ENCODE results near the gene VPS72.
"Not testable (repeated sequence)": the region's sequence is repeated elsewhere in the genome, so short reads cannot be mapped to it uniquely, and the experiment has no call there.

The VPS72 gene

GRCh38 chr1:151189637-151190445, at the start of gene VPS72:
Gene VPS72, minus strand, starts transcription at chr1:151190197. Its CDS starts 76 bp downstream, at chr1:151190121.
- peak; percentile 74 to 78 for DNase-seq (ENCODE audit: low read depth in 2 of 2)

- DNase-seq (ENCODE audit: low read depth in 2 of 2) = no peak
Measured at GRCh38 chr1:151238467-151238739, 48.4 kb upstream of the VPS72 start.

DNA sequence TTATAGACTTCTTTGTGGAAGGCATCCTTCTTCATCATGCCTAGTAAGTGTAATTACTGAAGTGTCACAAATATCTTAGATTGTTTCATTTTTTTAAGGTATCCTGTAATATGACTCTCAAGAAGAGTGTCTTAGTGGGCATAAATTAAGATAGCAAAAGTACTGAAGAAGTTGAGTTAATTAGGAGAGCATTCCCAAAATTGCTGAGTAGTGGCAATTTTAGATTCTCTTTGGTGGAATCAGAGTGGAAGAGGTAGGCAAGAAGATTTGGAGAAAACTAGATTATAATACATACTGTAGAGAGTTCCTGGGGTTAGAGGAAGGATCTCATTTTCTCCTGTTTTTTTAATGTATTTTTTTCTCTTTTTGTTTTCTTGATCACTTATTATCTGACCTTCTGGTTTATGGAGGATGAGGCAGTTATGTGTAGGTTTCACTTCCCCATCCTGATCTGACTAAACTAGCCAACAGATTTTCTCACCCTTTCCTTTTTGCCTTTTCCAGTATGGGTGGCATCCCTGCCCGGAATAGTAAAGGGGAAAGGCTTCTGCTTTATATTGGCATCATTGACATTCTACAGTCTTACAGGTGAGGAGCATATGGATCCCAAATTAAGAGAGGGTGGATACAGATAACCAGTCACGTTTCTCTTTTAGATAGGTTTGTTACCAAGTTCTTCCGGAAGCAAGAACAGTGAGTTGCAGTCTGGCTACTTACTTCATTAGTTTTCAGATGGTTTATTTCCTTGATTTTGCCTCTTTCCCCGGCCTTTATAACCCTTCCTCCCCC, 47.9 kb upstream of the VPS72 start:
- DNase-seq (ENCODE audit: low read depth in 2 of 2) = no peak

GRCh38 chr1:151235235-151235634, 45.2 kb upstream of the VPS72 start:
- no peak for DNase-seq (ENCODE audit: low read depth in 2 of 2)

- DNase-seq (ENCODE audit: low read depth in 2 of 2) = no peak
Measured at GRCh38 chr1:151222130-151222529, 32.1 kb upstream of the VPS72 start.

DNA sequence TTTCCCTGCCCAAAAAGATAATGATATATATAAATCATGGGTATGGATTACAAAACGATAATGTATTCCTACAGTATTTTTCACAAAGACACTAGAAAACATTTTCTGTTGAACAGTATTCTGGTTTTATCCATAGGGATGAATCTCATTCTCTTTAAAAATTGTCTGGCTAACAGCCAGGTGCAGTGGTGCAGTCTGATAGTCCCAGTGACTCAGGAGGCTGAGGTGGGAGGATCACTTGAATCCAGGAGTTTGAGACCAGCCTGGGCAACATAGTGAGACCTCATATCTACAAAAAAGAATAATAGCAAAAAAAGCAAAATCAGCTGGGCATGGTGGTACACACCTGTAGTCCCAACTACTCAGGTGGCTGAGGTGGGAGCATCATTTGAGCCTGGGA, 31.6 kb upstream of the VPS72 start:
- no peak for DNase-seq (ENCODE audit: low read depth in 2 of 2)

DNA sequence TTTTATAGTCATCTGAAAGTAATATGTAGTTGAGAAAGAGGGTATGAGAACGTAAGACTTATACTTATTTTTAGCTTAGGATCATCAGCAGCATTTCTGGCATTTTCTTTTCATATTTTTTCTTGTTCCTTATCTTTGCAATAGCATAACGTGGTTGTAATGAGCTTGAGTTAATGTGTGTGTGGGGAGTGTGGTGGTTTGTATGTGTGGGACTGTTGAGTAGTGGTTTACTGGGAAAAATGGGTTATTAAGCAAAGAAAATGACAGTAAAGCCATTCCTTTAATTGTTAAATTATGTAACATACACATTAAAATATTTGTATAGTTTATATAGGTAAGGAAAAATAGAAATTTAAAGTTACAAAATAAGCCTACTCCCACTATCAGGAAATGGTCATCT, 23.6 kb upstream of the VPS72 start:
- no peak for DNase-seq (ENCODE audit: low read depth in 2 of 2)

- DNase-seq (ENCODE audit: low read depth in 2 of 2) = no peak
Measured at GRCh38 chr1:151211972-151212705, 22.1 kb upstream of the VPS72 start.

DNA sequence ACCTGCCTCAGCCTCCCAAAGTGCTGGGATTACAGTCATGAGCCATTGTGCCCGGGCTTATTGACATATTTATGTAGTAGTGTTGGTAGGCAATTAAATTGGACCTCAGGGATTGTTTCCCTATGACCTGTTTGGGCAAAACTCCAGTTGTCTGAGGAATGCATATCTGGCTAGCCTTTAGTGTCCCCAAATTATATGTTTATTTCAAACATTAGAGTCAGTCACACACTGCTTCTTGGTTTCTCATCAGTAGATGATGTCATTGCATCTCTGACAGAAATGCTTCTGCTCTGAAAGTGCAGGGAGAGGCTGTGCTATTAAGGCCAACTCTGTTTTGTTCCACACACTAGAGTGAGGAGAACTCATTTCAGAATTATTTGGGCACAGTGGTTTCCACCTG, 20.8 kb upstream of the VPS72 start:
- no peak for DNase-seq (ENCODE audit: low read depth in 2 of 2)

- not testable (repeated sequence) for DNase-seq (ENCODE audit: low read depth in 2 of 2)
Measured at GRCh38 chr1:151205381-151205965, 15.5 kb upstream of the VPS72 start.

GRCh38 chr1:151199873-151200581, 10.0 kb upstream of the VPS72 start:
- DNase-seq (ENCODE audit: low read depth in 2 of 2) = no peak

DNA sequence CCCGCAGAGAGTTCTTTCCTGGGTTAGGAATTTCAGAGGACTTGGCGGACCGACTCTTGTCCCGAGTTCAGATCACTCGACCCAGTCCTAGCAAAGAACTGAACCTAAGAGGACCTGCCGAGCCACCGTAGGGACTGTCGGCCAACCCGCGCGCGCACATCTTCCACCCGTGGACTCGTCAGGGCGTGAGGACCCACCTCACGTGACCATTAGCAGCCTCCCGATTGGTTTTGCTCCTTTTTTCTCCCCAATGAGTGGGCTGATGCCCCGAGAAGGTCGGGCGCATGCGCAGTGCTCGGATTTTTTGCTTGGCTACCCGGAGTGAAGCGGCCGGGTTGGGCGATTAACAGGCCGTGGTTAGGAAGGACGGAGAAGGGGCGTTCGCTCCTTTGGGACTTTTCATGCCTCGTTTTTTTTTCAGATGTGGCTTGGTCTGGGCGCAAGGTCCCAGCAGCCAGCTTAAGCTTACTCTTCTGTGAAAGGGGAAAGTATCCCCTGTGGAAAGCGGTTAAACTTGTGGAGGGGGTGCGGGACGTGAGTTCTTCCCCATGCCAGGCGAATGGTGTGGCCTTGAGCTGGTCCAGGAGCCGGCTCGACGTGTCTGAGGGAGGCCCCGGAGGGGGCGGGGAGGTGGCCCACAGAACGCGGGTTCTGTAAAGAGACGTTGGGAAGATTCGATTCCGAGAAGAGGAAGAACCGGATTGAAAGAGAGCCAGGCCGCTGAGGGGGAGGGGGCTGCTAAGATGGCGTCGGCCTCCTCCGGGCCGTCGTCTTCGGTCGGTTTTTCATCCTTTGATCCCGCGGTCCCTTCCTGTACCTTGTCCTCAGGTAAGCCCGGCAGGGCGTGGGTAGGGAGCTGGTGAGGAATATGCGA, 8.5 kb upstream of the VPS72 start, which contains the start of gene PIP5K1A:
PIP5K1A (plus strand) TSS at position 299 of the 874 bp plus-strand sequence; CDS start at position 744, 445 bp downstream.
- DNase-seq (ENCODE audit: low read depth in 2 of 2) = peak; percentile 94 to 99

- DNase-seq (ENCODE audit: low read depth in 2 of 2) = no peak
Measured at GRCh38 chr1:151197863-151198253, 7.9 kb upstream of the VPS72 start.

DNA sequence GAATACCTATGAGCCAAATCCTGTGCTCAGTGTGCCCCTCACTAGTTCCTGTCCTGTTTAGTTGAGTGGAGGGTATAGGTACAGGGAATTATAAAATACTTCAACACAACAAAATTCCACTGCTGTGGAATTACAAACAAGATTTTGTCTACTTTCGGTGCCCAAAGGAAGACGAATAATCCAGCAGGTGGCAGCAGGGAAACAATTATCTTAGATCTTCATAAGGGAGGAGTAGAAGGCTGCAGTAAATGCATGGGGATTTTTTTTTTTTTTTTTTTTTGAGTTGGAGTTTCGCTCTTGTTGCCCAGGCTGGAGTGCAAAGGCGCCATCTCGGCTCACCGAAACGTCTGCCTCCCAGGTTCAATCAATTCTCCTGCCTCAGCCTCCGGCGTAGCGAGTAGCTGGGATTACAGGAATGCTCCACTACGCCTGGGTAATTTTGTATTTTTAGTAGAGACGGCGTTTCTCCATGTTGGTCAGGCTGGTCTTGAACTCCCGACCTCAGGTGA, 6.3 kb upstream of the VPS72 start:
- peak in 1 of 2 experiments; percentile 48 for DNase-seq (ENCODE audit: low read depth in 2 of 2)

DNA sequence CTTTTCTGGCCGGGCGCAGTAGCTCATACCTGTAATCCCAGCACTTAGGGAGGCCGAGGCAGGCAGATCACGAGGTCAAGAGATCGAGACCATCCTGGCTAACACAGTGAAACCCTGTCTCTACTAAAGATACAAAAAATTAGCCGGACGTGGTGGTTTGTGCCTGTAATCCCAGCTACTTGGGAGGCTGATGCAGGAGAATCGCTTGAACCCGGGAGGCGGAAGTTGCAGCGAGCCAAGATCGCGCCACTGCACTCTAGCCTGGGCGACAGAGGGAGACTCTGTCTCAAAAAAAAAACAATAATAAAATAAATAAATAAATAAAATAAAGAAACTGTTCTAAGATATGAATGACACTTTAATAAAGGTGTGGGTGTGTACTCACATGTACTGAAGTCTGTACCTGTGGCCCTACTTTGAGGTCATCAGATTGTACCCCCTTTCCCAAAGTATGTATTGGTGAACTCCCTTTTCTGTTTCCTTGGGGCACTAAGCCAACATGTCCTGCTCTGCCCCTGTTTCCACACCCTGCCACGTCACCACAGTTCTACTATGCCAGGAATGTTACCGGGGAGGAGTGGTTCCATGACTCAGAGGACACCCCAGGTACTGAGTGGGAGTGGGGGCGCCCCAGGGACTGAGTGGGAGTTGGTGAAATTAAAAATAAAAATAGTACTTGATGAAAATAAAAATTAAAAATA, 5.0 kb upstream of the VPS72 start:
- not testable (repeated sequence) for DNase-seq (ENCODE audit: low read depth in 2 of 2)

- DNase-seq (ENCODE audit: low read depth in 2 of 2) = no peak
Measured at GRCh38 chr1:151193856-151194255, 3.9 kb upstream of the VPS72 start.

DNA sequence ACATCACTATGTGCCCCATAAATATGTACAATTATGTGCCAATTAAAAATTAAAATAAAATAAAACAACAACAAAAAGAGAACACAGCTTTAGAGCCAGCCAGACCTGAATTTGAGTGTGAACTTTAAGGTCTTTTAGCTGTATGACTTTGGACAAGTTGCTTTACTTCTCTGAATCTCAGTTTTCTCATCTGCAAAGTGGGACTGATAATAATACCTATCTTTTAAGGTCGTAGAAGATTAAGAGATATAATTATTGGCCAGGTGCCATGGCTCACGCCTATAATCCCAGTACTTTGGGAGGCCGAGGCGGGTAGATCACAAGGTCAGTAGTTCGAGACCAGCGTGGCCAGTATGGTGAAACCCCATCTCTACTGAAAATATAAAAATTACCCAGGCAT, 3.3 kb upstream of the VPS72 start:
- DNase-seq (ENCODE audit: low read depth in 2 of 2) = no peak

- DNase-seq (ENCODE audit: low read depth in 2 of 2) = no peak
Measured at GRCh38 chr1:151192047-151192446, 2.0 kb upstream of the VPS72 start.

- not testable (repeated sequence) for DNase-seq (ENCODE audit: low read depth in 2 of 2)
Measured at GRCh38 chr1:151188667-151189066, 1.3 kb downstream of the VPS72 start.

DNA sequence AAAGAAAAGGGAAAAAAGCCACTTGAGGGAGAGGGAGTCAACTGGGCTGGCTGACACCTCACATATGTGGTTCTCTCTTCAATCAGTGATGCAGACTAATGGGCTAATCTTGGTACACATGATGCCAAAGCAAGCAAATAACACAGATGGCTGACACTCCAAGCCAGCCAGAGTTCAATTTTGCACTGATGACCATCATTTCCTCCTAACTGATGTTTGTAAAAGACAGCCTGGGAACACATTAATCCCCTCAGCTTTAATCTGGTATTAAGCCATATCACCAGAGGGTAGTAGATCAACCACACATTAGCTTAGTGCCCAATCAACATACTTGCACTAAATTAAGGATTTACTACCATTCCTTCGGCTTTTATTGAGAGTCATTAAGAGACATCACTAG, 2.8 kb downstream of the VPS72 start:
- DNase-seq (ENCODE audit: low read depth in 2 of 2) = no peak
